HG03139 (cell line): Measurements from ENCODE around the gene PHLPP1.

Experiments used
- ATAC-seq: cut with Tn5 transposase; IDR thresholded peaks from one replicate; pipeline ENCODE4 v1.9.1; 2021; ENCODE audit not compliant: unreplicated experiment

Gene PHLPP1

DNA sequence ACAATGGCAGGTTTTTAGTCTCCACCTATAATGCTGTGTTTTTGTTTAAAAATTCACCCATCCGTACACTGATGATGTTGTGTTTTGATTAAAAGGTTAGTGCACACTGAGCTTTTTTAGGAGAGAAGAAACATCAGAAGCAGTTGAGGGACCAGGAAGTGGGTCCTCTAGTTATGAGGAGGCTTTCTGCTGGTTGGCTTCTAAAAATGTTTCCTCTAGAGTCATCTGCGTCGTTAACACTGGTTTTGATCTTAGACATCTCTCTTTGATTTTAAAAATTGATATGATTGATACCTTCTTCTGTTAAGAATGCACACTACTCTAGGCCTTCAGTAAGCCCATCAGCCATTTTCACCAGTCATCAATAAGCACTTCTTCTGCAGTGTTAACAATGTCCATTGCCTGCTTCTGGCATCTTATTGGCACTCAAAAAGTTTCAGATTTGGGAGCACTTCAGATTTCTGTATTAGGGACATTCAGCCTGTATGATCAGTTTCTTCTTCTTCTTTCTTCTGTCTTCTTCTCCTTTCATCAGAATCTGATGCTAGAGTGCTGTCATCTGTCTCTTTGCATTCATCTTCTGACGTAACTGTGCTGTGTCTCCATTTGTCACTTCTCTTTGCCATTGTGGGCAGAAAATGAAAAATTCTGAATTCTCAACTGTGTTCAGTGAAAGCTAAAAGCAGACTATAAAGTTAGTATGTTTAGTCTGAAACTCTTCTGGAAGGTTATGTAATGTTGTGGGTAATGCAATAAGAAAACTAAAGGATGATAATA, 56.3 kb downstream of the PHLPP1 start:
- ATAC-seq = no peak

DNA sequence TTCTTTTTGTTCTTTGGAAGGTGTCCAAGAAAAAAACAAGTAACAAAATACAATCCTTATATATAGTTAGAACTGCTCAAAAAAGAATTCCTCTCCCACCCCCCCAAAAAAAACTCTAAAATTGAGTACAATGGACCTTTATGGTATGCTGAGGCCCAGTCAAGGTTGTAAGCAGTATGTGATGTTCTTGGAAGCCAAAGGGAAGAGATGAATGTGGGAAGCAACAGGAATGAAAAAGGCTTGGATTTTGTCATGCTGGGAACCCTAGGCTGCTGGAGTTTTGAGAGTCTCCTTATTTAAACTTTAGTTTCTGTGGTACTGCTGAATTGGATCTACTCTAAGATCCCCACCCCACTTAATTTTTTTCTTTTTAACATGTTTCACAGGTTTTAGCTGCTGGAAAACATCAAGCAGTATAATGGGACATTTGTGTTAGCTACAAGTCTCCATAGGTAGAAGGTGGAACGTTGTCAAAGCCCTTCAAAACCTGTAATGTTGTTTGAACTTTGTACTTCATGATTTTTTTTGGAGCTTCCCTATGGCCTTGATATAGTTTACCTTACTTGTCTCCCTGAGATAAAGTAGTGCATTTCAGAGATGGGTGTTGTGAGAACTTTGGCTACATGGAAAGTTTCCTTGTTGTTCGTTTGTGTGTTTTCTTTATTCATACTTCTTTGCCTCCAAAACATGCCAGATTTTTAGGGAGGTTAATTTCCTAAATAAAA, 57.7 kb downstream of the PHLPP1 start:
- no peak for ATAC-seq

DNA sequence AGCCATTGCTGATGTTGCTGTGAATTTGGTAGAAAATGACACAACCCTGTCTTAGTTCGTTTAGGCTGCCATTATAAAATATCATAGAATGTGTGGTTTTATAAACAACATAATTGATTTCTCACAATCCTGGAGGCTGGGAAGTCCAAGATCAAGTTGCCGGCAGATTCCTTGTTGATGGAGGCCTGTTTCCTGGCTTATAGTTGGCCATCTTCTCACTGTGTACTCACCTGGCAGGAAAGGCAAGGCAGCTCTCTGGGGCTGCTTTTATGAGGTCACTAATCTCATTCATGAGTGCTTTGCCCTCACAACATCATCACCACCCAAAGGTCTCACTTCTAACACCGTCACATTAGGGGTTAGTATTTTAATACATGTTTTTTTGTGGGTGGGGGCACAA, 58.4 kb downstream of the PHLPP1 start:
- no peak for ATAC-seq

DNA sequence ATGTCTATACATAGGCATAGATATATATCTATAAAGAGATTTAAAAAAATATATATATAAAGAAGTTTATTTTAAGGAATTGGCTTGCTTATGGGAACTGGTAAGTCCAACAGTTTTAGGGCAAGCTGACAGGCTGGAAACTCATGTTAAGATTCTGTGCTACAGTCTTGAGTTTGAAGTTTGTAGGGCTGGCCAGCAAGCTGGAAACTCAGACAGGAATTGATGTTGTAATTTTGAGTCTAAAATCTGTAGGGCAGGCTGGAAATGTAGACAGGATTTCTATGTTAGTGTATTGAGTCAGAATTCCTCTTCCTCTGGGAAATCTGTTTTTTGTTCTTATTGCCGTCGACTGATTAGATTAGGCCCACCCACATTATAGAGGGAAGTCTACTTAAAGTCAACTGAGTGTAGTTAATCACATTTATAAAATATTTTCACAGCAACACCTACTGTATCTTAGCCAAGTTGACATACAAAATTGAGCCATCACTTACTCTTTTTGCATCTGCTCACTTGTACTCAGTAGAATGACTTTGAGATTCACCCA, 60.8 kb downstream of the PHLPP1 start:
- ATAC-seq = no peak

DNA sequence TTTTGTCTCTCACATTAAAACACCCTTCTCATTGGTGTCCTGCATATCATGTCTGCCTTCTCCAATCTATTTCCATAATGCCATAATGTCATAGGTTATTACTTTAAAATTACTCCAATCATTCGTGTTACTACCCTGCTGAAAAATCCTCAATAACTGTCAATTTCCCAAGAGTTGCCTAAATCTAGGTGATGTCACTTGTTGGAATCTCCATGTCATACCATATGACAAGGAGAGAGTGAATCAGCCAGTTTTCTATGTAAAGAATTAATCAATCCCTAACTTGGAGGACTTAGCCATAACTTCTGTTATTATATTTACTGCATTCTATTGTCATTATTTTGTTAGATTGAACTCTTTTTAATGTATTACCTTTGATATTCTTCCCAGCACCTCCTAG, 62.5 kb downstream of the PHLPP1 start:
- no peak for ATAC-seq

DNA sequence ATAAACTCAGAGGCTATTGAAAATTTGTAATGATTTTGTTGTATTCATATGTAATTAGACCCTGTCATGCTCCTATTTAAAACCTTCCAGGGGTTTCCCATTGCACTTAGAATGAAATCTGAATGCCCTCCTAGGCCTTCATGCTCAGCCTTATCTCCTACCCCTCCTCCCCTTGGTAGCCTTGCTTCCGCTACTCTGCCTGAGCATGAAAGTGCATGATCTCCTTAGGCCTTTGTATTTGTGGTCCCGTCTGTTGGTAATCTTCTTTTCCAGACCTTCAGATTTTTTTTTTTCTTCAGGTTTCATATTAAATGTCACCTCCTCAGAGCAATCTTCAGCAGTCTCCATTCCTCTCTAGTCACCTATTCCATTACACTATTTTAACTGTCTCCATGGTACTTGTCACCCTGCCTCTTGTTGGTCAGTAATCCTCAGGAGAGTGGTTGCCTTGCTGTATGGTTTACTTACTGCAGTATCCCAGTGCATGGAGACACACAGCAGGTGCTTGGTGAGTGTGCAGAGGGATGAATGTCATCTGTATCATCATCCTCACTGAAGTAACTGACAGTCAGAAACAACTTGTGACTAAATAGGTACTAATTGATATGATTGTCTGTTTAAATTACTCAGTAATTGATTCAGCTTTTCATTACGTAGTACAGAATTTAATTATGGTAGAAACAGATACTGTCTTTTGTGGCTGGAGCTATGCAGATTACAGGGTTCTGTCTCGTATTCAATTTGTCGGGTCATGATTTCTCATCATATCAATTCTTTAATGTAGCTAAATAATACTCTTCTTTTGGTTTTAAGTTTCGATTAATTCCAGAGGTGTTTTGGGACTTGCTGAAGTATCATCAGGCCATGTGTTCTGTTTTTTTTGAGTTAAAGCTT, 63.9 kb downstream of the PHLPP1 start:
- no peak for ATAC-seq

DNA sequence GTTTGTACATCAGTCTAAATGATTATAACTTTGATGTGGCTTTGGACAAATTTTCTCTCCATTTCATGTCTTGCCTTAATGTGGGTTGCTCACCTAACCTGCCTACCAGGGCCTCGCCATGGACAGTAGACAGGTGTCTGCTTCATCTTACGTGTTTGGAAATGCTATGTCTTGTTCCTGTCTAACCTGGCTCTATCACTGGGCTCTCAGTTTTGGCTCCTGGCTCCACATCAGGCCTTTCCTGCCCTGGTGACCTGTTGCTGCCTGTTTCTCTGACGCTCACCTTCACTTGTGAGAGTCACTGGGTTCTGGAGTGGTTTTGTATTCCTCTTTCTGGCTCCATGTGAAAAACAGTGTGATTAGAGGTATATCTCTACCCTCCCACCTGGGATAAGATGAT, 65.9 kb downstream of the PHLPP1 start:
- ATAC-seq = no peak

DNA sequence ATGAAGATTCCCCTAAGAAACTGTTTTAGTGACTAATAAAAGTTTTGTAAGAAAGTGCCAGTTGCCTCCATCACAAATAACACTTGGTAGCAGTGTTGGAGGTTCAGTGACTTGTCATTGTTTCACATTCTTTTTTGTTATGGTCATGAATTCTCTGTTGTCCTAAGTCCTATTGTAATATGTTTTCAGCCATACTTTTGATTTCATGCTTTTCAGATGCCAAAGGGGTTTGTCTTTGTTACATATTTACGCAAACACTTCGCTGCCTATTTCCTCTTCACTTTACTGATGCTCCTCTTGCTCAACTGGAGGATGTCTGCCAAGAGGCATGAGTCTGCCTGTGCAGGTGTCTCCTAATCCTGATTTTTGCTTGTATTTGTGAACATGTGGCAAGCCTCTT, 66.6 kb downstream of the PHLPP1 start:
- ATAC-seq = no peak

DNA sequence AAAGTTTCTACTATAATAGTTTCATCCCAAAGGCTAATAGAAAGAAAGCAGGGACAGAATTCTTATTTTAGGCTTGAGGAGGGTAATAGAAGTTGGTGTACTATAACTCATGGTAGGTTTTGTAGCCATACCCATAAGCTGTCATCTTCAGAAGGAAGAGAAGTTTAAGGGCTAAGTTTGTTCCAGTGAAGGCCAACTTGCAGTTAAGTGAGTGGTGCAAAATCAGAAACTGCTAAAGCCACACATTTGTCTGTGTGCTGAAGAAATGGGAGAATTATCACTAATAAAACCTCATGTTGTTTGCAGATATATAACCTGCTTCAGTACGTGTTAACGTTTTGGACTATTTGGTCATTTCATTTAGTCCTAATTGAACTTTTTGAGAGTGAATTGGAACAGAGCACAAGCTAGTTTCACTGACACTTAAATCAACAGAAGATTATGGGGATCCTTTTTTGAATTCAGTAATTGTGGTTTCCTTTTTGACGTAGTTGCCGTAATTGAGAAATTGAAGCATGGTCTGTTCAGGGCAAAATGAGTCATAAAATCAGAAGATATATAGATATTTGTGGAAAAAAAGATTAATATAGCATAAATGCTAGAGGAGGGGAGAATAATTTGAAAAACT, 69.1 kb downstream of the PHLPP1 start:
- ATAC-seq = no peak

DNA sequence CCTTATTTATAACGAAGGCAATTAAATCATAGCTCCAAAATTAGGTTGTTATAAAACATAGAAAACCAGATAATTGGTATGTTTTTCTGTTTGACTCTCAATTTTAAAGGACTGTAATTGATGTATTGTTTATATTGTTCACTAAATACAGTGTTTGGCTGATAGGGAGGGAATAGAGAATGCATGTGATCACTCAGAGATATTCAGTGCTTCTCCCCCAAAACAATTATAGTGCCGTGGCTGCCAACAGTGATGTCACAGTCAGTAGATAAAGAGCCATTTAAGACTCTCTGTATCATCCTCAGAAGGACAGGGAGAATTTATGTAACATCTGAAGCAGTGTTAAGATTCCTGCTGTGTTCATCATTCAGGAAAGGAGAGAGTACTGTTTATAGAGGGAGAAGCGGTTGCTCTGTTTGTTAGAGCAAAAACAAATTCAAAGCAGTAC, 69.6 kb downstream of the PHLPP1 start:
- ATAC-seq = no peak

DNA sequence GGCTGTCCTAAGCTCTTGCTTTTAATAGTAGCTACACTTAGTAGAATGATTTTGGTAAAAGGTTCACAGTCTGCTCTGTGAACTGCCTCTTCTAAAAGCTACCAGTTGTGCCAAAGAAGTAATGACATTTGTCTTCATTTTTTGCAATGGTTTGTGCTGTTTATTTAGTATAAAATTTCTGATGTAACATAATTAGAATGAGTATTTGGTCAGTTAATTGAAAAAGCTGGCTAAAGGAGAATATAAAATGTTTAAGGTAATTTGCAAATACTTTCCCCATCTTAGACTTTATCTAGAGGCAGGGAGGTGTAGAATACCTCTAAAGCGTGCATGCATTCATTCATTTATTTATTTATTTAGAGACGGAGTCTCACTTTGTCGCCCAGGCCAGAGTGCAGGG, 71.3 kb downstream of the PHLPP1 start:
- ATAC-seq = no peak

DNA sequence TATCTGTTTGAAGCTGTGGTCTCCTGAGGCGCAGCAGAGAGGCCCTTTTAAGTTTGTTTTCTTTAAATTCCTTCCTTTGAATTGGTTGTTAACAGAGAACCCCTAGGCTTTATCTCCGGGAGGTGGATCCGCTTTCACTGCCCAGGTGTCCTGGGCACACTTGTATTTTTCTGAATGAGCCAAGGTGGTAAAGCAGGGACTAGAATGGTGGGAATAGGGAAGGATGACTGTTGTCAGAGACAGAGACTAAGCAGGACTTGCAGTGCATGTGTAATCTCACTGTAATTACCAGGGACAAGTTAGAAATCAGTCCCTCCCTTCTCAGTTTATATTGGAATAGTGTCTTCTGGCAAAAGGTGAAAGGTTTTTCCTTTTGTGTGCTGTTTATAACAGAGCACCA, 72.8 kb downstream of the PHLPP1 start:
- no peak for ATAC-seq

DNA sequence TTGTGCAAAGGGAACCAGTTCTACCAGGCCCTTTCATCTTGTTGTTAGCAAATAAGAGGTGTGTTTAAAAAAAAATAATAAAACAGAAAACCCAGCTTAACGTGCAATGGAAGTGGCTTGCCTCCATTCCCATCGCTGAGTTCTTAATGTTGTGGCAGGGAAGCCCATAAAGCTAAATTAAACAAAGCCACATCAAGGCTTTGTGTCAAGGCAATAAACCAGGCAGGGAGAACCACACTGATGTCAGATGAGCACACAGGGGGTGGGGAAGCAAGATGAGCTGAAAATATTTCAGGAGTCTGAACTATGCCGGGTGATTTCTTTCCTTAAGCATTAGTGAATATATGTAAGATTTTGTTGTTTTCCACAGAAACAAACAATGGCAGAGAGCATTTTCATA, 73.5 kb downstream of the PHLPP1 start:
- ATAC-seq = no peak

DNA sequence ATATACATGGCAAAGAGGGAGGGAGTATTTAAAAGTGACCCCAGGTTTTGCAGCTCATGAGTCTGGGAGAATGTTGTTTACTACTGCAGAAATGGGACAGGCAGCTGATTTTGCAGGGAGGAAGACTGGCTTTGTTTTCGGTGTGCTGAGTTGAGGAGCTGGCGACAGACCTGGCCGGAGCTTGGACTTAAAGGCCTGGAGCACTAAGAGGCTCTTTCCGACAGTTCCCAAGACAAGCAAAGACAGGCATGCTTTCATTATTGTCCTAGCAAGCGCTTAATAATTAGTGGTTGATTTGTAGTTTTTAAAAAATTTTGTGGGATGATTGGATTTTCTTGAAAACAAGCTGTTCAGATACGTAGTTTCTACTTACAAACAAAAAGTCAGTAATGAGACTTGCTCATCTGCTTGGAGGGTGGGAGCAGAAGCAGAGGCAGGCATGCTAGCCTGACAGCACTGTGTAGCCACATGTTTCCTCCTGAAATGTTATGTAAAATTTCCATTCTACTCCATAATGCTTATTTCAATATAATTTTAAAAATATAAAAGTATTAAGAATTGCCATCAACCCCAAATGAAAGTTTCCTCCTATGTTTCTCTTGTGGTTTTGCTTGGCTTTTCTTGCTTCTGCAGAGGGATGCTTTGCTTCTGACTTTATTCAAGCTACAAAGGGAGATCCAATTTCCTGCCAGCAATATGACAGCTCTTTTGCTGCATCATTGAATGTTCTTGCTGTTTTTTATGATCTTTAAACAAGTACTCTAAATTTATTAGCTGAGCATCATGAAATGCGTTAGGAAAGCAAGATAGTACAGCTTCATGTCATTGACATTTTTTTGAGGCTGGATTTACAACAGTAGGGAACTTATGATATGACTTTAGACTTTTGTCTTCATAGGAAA, 75.8 kb downstream of the PHLPP1 start:
- no peak for ATAC-seq

DNA sequence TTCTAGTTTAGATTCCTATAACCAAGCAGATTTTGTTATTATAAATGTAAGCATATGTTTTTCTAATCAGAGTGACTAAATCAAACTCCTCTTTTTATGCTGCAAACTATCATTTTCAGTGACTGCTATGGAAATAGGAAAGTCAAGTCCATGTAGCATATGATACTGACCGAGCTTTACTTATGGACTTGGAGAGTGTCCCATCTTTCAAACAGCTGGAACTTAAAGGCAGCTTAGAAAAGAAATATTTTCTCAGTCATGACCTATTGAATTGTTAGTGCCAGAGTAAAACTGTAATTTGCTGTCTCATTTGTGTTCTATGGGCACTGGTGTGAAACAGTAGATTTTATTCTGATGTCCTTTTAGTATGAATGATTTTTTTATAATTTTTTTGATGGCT, 76.7 kb downstream of the PHLPP1 start:
- no peak for ATAC-seq

DNA sequence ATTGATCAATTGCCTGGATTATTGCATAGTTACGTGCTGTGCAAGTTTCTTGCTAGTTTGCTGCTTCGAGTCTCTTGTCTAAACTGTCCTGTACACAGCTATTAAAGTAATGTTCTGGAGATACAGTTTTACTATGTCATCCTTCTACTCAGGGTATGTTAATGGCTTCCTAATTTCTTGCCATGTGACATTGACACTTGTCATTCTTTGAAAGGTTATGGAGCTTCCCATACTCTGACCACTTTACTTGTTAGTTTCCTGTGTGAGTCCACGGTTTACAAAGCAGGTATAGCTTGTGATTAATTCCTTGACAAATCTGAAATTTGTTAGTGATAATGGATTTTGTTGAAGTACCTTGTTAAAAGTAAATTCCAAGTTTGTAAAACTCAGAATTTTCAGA, 80.5 kb downstream of the PHLPP1 start:
- ATAC-seq = no peak

DNA sequence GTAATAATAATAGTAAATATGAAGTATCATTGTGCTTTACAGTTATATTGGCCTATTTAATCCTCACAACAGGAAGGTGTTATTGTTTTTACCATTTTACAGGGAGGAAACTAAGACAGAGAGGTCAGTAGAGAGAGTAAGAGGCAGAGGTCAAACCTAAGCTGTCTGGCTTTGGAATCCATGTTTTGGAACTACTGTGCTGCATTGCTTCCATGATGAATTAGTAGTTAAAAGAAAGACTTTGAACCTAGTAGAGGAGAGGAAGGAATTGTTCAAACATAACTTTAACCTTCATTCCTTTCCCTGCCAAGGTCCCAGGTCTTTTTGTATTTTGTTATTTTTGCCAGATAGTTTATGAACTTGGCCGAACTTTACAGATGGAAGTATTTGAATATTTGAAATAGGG, 80.9 kb downstream of the PHLPP1 start:
- no peak for ATAC-seq

DNA sequence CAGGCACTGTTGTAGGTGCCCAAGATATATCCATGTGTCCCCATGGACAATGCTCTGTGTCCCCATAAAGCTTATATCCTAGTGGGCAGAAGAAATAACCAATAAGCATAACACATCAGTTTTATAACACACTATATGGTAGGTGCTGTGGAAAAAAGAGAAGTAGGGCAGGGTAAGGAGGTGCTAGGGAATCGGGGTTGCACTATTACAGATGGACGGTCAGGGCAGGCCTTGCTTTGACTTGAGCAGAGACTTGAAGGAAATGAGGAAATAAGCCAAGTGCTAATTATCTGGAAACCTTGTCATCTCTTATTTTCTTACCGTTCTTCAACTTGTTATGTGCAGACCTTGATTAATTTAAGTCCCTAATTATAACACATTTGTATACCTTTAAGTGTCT, 82.0 kb downstream of the PHLPP1 start:
- no peak for ATAC-seq

DNA sequence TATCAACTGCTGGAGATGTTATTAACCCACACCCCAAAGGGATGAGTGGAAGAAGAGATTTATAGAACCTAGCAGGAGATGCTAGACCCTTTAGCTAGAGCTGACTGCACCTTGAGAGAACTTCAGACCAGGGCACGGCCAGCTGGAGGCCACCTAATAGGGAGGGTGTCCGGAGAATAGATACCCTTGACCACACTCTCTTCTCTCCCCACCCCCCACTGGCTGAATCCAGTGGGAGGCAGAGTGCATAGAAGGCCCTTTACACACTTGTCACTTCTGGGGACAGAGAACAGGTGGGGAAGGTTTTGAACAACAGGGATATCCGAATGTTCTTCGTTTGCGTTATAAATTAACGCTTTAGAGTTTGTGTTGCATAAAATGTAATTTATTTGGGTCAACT, 84.6 kb downstream of the PHLPP1 start:
- ATAC-seq = no peak

DNA sequence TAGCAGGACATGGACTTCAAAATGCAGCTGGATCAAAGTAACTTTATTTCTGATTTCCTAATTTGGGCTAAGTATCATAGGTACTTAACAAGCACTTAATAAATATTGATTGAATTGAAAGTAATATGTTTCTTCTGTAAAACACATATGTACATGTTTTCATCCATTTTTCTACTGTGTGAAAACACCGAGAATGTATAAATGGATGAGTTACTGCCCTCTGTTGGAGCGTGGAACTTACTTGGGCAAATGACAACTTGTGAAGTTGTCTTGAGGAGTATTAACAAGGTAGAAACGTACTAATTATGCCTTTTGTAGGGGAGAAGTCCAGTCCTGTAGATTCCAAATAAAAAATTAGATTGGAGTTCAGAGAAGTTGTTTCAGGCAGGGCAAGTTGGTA, 87.2 kb downstream of the PHLPP1 start:
- ATAC-seq = no peak
